GM21526 (cell line): ENCODE measurements around the gene LPAR1.

Experiments used
- ATAC-seq: cut with Tn5 transposase; IDR thresholded peaks from one replicate; pipeline ENCODE4 v1.9.1; 2021; ENCODE audit warnings: moderate library complexity; ENCODE audit not compliant: unreplicated experiment, low FRiP score

LPAR1 gene

GRCh38 chr9:111039231-111039906 lies 1.1 kb upstream of the LPAR1 start:
- ATAC-seq = no peak

DNA sequence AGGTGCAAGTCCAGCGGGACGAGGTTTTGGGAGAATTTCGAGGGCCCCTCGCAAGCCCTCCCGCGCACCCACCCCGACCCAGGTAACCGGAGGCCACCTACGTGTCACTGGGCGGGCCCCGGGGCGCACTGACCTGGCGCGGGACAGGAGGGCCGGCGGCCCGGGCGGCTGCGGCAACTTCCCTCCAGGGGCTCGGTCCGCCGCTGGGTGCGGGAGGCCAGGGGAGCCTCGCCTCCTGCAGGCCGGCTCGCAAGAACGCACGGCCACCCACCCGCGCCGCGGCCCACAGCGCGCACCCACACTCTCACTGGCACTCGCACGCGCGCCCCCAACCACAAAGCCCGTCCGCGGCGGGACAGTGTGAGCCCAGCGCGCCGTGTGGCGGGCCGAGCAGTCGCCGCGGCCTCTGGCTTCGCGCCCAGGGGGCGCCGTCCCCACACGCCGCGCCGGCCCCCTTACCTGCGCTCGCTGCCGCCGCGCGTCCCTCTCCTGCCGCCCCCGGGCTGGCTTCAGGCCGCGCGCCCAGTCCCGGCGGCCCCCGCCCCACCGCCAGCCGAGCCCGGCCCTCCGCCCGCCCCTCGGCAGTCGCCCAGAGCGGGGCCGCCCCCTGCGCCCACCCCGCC lies 451 bp downstream of the LPAR1 start:
- ATAC-seq = peak; percentile 63

DNA sequence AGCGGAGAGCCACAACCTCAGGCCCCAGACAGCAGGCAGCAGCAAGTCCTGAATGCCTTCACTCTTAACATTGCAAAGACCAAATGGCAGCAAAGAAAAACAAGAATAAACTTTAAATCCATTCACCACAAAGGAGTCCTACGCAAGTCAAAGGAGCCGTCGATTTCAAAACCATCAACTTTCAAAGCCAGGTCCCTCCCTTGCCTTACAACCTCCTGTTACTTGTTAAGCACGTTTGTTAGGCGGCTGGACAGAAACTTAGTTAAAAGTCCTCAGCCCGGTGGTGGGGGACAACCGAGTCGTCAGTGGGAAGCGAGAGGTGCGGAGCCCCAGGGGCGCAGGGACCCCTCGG lies 938 bp downstream of the LPAR1 start:
- no peak for ATAC-seq

- ATAC-seq = no peak
Observed at GRCh38 chr9:111036946-111037345, 1.3 kb downstream of the LPAR1 start.

- no peak for ATAC-seq
Observed at GRCh38 chr9:111036429-111036789, 1.9 kb downstream of the LPAR1 start.

GRCh38 chr9:111035543-111036428 lies 2.5 kb downstream of the LPAR1 start:
- no peak for ATAC-seq

- ATAC-seq = no peak
Observed at GRCh38 chr9:111034898-111035539, 3.3 kb downstream of the LPAR1 start.

DNA sequence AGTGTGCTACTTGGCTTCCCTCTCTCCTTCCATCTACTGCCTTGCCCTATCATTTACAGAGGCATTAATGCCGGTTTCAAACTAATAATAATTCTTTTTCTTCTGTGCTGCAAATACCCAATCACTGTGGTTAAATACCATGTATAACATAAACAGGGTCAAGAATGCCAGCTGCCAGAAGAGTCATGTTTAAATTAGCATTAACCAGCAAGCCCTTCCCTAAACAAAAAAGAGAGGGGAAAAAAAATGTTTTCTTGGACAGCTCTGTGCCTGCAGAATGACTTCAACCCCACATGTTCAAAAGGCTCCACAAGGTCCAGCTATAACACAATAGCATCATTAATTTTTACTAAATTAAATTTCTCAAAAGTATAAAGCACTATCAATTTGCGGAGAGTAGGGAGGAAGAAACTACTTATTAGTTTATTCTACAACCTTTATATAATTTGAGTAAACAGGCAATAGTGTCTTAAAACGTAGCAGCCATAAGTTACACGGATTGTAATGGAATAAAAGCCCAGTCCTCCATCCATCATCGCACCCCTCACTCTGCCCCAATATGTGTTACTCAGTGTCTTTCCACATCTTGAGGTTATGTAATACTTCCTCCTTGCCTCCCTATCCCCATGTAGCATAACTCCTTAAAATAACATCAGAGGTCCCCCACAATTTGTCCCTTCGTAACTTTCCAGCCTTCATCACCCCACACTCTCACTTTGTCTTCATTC lies 3.9 kb downstream of the LPAR1 start:
- no peak for ATAC-seq

DNA sequence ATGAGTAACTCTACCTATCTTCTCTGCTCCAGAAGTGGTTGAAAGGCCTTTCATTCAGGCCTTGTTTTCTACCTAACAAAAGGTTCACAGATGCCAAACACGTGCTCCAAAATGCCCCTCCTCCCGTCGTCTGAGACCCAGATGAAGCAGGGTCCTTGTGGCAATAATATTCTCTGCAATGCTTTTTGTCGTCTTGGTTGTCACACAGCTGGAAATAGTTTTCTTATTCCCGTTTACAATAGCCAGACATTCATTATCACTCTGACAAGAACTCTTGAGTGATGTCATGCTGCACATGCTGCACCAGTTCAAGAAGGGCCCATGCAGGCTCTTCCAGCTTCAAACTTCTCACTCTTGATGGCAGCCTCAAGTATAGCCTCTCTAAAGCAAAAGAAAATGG lies 7.8 kb downstream of the LPAR1 start:
- no peak for ATAC-seq

DNA sequence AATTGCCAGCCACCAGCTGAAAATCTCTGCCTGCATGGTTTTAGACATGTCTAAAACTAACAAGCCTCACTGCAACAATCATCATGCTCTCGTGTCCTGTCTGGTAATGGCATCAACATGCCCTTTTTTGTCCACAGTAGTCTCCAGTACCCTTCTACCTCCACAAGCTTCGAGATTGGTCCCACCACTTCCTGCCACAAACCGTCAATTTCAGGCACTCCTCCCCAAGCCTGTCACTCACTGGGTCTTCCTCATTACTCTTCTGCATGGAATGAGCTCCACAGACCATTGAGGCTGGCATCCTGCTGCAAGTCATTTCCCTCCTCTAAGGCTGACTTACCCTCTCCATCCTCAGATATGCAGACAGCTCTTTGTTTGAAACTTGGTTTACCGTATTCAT lies 9.0 kb downstream of the LPAR1 start:
- ATAC-seq = no peak

DNA sequence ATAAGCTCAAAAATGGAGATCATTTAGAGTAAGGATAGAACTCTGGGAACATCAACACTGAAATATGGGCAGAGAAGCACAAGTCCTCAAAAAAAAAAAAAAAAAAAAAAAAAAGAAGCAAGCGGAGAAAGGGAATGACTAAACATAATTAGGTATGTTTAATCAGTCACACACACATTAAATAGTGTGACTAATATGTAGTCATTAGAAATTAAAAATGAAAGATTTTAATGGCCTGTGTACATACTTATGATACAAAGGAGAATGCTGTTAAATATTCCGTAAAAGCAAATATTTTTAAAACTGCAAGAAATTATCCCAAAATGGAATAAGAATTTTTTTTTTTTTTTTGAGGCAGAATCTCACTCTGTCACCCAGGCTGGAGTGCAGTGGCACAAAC lies 10.5 kb downstream of the LPAR1 start:
- no peak for ATAC-seq

GRCh38 chr9:111023128-111023527 lies 15.1 kb downstream of the LPAR1 start:
- no peak for ATAC-seq

GRCh38 chr9:111020594-111020993 lies 17.7 kb downstream of the LPAR1 start:
- ATAC-seq = no peak

- ATAC-seq = no peak
Observed at GRCh38 chr9:111016426-111017045, 21.7 kb downstream of the LPAR1 start.

DNA sequence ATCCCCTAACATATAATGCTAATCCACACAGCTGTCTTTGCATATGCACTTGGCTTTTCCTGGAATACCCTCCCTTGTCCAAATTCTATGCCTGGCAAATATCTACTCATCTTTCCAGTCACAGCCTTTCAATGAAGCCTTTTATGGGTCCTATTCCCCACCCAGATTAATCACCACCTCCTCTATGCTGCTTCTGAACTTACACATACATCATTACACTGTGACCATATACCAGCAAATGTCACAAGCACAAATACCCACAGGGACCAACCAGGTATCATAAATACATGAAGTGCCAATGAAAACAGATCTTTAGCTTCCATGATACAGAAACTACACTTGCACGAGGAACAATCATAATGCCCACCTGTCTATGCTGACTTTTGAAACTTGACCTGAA lies 22.3 kb downstream of the LPAR1 start:
- no peak for ATAC-seq

- ATAC-seq = no peak
Observed at GRCh38 chr9:111013707-111014106, 24.6 kb downstream of the LPAR1 start.

- ATAC-seq = no peak
Observed at GRCh38 chr9:111013250-111013649, 25.0 kb downstream of the LPAR1 start.

DNA sequence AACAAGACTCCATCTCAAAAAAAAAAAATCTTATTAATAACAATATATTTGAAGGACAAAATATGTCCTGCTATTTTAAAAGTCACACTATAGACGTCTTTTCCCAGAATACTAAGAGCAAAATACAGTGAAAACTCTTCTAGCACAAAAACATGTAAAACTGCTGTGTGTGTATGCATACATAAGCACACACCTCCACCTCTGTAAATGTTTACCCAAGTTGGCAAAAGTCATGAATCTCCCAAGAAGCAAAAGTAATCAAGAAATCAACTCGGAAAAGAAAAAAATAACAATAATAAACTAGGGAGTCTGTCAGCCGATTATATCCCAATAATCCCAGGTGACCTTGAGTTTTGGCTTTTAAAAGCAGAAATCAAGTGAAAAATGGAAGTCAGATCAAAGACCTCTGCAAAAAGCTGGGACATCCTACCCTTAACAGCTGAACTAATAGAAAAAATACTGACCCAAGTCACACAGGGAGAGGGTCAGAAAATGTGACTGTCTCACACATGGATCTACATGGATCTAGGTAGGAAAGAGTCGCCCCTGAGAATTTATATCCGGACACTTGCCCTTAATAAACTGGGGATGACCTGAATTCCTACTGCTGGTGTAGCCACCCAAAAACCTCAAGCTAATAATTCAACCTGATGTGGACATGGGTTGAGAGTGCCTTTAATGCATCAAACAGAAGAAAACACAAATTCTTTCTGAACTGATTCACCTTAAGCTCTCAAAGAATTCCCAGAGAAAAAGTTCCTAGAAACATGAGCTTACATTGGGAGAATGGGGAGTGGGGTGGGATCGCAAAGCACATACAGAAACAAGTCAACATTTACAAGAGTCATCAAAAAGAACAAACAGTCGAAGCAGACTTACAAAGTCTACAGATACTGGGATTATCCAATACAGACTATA lies 29.9 kb downstream of the LPAR1 start:
- ATAC-seq = no peak
